ENCODE measurements around the gene STK39. TPM values are rescaled to one million over a fixed set of nuclear protein-coding genes. Genes with fewer than 3 reads are reported as not detected.
"Not testable (repeated sequence)": the region's sequence is repeated elsewhere in the genome, so short reads cannot be mapped to it uniquely, and the experiment has no call there.

STK39 gene
- total RNA-seq, 4 donors from 2014 or later = 13.8 to 28.2 (median 18.3) TPM

GRCh38 chr2:168289880-168290279 lies 42.5 kb upstream of the STK39 start:
- Histone ChIP-seq H3K4me1 (no peaks in the 10 kb centered on the region), H3K4me3 (no peak overlapping the region)

GRCh38 chr2:168286535-168286934 lies 39.1 kb upstream of the STK39 start:
- 50% methylated on average over 2 of the region's 2 CpGs for WGBS
- TF ChIP-seq EP300 (IDR thresholded peaks at IDR 0.05) (no peak), CTCF (IDR thresholded peaks at IDR 0.05) (no peak), POLR2A (IDR thresholded peaks at IDR 0.05) (no peak), POLR2AphosphoS5 (IDR thresholded peaks at IDR 0.05) (no peak)
- H3K9me3 ChIP-seq = no peaks in the 10 kb centered on the region
- H3K4me3 ChIP-seq = no peak overlapping the region
- H3K36me3 ChIP-seq = no peaks in the 10 kb centered on the region
- H3K4me1 ChIP-seq = no peaks in the 10 kb centered on the region
- no peaks in the 10 kb centered on the region for H3K27me3 ChIP-seq
- H3K27ac ChIP-seq = no peak overlapping the region
- DNase-seq (ENCODE audit: low spot score in 2 of 2) = no peak

More at GRCh38 chr2:168289880-168290279, 42.5 kb upstream of the STK39 start:
- no peak for DNase-seq (ENCODE audit: low spot score in 2 of 2)
- WGBS = 80% methylated on average over 6 of the region's 6 CpGs
- Histone ChIP-seq H3K9me3 (no peaks in the 10 kb centered on the region), H3K36me3 (no peaks in the 10 kb centered on the region), H3K27ac (no peak overlapping the region), H3K27me3 (no peaks in the 10 kb centered on the region)
- TF ChIP-seq CTCF (IDR thresholded peaks at IDR 0.05) (no peak), POLR2AphosphoS5 (IDR thresholded peaks at IDR 0.05) (no peak)

- no peaks in the 10 kb centered on the region for H3K36me3 ChIP-seq
- no peak overlapping the region for H3K27ac ChIP-seq
- TF ChIP-seq EP300 (IDR thresholded peaks at IDR 0.05) = no peak
- no peak for TF ChIP-seq CTCF (IDR thresholded peaks at IDR 0.05)
- no peak for TF ChIP-seq POLR2AphosphoS5 (IDR thresholded peaks at IDR 0.05)
- TF ChIP-seq POLR2A (IDR thresholded peaks at IDR 0.05) = no peak
- no peaks in the 10 kb centered on the region for H3K4me1 ChIP-seq
- no peak overlapping the region for H3K4me3 ChIP-seq
- no peaks in the 10 kb centered on the region for H3K27me3 ChIP-seq
- no peaks in the 10 kb centered on the region for H3K9me3 ChIP-seq
- WGBS = 57% methylated on average over 5 of the region's 5 CpGs
- DNase-seq (ENCODE audit: low spot score in 2 of 2) = no peak
Observed at GRCh38 chr2:168278424-168278888, 31.1 kb upstream of the STK39 start.

- 86% methylated on average over 3 of the region's 3 CpGs for WGBS
- Histone ChIP-seq H3K4me3 (no peak overlapping the region), H3K9me3 (no peaks in the 10 kb centered on the region), H3K27ac (no peak overlapping the region), H3K4me1 (no peaks in the 10 kb centered on the region), H3K27me3 (no peaks in the 10 kb centered on the region), H3K36me3 (no peaks in the 10 kb centered on the region)
- DNase-seq (ENCODE audit: low spot score in 2 of 2) = no peak
- TF ChIP-seq POLR2AphosphoS5 (IDR thresholded peaks at IDR 0.05) = no peak
Observed at GRCh38 chr2:168277276-168277675, 29.9 kb upstream of the STK39 start.

- Histone ChIP-seq H3K27me3 (no peaks in the 10 kb centered on the region), H3K9me3 (no peaks in the 10 kb centered on the region), H3K4me1 (no peaks in the 10 kb centered on the region), H3K27ac (no peak overlapping the region), H3K36me3 (no peaks in the 10 kb centered on the region), H3K4me3 (no peak overlapping the region)
- TF ChIP-seq POLR2A (IDR thresholded peaks at IDR 0.05) = no peak
- no peak for TF ChIP-seq CTCF (IDR thresholded peaks at IDR 0.05)
- WGBS = 68% methylated on average over 3 of the region's 3 CpGs
- no peak for DNase-seq (ENCODE audit: low spot score in 2 of 2)
Observed at GRCh38 chr2:168272225-168272624, 24.8 kb upstream of the STK39 start.

GRCh38 chr2:168262926-168263325 lies 15.5 kb upstream of the STK39 start:
- DNase-seq (ENCODE audit: low spot score in 2 of 2); H3K9me3 ChIP-seq; H3K27ac ChIP-seq; H3K4me1 ChIP-seq; H3K27me3 ChIP-seq; H3K36me3 ChIP-seq; H3K4me3 ChIP-seq: not testable (repeated sequence)
- 68% methylated on average over 2 of the region's 2 CpGs for WGBS
